GM21360 (cell line): ENCODE data around the gene CAGE1.
A peak's percentile ranks its signal among the peaks of the same experiment; 100 is the strongest.

Experiments
- ATAC-seq: cut with Tn5 transposase; IDR thresholded peaks from one replicate; pipeline ENCODE4 v1.9.1; 2021; ENCODE audit warnings: mild to moderate bottlenecking, moderate library complexity; ENCODE audit not compliant: unreplicated experiment

Gene CAGE1

DNA sequence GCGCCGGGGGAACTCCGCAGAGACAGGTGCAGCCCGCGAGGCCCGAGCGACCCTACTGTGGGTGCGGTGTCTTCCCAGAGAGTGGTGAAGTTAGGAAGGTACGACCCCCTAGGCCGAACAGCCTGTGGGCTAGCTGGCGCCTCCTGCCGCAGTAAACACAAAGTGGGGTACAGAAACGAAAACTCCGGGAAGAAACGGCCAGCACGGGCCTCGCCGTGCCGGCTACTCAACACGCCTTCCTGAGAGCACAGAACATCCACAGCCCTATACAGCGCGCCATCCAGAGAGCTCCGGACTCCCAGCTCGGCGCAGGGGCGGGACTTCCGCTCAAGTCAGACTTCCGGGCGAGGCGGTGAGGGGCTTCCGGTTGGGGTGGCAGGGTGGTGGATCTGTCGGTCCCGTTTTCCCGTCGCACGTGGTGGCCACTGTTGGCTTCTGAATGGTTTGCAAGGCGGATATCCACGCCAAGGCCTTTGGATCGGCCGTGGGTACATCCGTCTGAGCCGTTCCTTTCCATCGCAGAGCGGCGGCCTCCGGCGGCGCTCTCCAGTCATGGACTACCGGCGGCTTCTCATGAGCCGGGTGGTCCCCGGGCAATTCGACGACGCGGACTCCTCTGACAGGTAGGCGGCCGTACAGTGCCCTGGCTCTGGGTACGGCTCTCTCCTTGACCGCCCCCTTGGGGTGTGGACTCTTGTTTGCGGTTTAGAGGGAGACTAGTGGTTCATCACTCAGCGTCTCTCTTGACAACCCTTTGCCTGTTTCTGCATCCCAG is at the start of gene CAGE1, which contains the start of gene RIOK1:
CAGE1 (minus strand) TSS at position 292 of the 775 bp plus-strand sequence. CDS start 2,569 bp downstream, outside the sequence.
RIOK1 (plus strand) TSS at position 358 of the 775 bp plus-strand sequence; CDS start at position 553, 195 bp downstream.
- ATAC-seq, result peak; percentile 96

DNA sequence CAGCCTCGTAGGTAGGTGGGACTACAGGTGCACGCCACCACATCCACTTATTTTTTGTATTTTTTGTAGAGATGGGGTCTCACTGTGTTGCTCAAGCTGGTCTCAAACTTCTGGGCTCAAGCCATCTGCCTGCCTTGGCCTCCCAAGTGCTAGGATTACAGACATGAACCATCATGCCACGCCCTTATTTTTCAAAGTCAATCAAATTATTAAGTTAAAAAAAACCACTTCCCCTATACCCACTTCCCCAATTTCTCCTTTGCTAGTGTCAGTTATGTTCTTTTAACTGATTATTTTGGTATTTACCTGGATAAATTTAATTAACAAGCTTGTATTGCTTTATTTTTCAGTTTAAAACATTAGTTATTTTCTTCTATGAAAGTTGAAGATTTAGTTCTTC is 49.7 kb upstream of the CAGE1 start:
- ATAC-seq, result no peak

DNA sequence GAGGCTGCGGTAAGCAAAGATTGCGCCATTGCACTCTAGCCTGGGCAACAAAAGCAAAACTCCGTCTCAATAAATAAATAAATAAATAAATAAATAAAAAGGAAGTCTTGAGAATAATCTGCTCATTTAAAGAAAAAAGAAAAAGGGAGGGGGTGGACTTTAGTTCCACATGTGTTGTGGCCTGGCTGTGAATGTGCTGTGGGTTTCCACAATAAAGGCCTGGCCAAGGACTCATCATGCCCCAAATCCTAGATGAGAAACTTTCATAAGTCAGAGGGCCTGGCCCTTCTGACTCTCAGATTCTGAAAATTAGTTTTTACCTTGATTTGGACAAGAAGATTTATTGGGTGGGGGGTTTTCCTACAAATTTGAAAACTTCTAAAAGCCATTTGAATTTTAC is 48.5 kb upstream of the CAGE1 start:
- no peak for ATAC-seq

DNA sequence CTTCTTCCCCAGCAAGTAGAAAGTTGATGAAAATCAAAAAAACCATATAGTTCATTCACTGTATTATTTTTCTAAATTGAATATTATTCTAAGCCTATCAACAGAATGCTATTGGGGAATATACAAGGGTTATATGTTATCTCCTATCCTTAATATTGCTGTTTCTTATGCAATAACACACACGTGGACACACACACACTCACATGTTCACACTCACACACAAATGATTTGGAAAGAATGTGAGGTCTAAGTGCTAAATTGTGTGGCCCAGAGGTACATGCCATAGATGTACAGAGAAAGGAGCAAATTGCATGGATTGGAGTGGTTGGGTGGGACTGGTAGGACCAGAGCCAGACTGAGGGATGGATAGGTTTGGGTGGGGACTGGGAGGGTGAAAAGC is 45.1 kb upstream of the CAGE1 start:
- ATAC-seq, result no peak

DNA sequence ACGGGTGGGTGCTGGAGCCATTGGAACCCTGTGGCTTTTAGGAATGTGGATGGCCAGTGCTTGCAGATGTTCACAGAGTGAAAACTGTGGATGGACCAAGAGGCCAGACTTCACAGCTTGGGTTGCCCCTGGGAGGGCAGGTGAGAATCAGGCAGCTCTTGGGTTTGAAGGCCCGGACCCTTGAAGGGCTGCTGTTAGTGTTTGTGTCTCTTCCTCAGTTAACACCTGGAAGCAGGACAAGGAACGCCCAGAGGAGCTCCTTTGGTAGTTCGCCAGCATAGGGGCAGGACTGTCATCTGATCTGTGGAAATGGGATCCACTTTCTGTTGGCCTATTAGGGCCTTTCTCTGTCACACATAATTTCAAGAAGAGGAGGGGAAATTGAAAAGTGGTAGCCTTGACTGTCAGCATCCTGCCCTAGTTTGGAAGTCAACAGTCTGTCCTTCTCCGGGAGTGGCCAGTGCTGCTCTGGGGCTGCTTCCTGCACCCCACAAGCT is 43.6 kb upstream of the CAGE1 start:
- no peak for ATAC-seq

DNA sequence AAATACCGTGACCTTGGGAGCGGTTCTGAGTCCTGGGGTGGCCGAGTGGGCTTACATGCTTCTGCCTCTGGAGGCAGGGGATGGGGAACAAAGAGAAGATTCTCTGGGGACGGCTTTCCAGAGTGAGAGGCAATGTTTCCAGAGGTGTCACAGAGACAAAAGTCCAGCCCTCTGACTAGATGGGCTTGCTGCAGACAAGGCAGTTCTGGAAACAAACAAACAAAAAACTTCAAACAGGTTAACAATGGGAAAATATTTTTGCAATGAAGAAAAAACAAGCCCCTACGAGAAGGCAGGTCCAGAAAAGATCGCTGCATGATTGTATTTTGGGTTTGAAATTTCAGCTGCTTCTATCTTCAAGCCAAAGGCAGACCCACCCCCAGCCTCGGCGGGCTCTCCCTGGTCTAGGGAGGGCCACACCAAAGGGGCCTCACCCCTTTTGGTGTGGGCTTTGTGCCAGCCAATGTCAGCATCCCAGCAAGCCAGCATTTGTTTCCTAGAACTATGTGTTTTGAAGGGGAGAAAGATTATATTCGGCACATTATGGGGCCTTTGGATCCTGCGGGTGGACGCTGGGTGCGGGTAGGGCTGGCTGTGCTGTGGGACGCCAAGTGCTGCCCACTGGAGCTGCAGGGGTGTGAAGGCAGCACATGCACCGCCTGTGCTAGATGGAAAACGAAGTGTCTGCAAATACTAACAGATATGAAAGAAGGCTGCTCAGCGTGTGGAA is 43.0 kb upstream of the CAGE1 start:
- no peak for ATAC-seq

DNA sequence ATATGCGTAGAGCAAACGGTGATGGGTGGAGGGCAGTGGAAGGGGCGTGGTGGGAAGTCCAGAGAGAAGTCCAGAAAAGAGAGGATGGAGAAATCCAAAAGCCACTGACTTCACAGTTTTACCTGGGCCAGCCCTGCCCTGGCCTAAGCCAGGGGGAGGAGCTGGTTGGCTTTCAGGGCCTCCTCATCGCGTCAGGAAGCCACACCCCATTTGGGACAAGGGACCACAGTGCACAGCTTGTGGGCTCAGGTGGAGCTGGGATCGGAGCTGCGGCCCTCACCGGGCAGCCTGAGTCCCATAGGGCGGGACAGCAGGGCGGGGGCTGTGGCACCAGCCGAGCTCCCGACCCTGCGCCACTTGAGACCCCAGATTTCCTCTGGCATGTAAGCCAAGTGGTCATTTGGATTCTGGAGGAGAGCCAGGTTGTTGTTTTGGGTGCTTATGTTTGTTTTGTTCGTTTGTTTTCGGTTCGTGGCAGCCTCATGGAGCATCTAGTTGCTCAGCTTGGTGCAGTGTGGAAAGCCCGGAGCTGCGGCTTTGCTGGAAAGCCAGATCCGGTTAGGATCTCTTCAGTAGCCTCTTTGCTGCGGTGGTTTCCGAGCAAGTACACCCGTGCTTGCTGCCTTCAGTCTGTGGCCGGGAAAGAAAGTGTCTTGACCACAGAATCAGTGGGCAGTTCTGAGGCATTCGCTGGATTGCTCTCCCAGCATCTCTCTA is 42.3 kb upstream of the CAGE1 start:
- ATAC-seq, result no peak

DNA sequence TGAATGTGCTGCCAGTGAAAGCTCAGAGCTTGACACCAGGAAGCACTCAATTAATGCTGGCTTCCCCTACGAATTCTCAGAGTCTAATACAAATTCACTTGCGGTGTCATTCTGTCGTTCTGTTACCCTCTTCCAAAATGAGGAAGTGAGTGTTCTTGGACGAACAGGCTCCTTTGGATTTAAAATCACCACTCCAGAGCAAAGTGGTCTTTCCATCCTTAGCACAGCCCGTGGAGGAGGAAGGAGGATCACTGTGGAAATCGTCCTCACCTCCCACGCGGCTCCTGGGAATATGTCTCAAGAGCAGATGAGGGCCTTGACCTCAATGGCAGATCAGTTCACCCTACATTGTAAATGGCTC is 41.8 kb upstream of the CAGE1 start:
- no peak for ATAC-seq

DNA sequence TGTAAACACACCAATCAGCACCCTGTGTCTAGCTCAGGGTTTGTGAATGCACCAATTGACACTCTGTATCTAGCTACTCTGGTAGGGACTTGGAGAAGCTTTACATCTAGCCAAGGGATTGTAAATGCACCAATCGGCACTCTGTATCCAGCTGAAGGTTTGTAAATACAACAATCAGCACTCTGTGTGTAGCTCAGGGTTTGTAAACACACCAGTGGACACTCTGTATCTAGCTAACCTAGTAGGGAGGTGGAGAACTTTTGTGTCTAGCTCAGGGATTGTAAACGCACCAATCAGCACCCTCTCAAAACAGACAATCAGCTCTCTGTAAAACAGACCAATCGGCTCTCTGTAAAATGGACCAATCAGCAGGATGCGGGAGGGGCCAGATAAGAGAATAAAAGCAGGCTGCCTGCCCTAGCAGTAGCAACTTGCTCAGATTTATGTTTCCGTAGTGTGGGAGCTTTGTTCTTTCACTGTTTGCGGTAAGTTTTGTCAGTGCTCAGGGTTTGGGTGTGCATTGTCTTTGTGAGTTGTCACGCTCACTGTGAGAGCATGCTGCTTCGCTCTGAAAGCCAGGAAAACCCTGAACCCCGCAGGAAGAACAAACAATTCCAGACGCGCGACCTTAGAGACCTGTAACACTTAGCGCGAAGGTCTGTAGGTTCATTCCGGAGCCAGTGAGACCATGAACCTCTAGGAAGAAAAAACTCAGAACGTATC is 37.1 kb upstream of the CAGE1 start:
- no peak for ATAC-seq

DNA sequence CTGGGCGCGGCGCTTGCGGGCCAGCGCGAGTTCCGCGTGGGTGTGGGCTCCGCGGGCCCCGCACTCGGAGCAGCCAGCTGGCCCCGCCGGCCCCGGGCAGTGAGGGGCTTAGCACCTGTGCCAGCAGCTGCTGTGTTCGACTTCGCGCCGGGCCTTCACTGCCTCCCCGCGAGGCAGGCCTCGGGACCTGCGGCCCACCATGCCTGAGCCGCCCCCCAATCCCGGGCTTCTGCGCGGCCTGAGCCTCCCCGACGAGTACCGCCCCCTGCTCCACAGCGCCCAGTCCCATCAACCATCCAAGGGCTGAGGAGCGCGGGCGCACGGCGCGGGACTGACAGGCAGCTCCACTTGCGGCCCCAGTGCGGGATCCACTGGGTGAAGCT is 36.3 kb upstream of the CAGE1 start:
- no peak for ATAC-seq

DNA sequence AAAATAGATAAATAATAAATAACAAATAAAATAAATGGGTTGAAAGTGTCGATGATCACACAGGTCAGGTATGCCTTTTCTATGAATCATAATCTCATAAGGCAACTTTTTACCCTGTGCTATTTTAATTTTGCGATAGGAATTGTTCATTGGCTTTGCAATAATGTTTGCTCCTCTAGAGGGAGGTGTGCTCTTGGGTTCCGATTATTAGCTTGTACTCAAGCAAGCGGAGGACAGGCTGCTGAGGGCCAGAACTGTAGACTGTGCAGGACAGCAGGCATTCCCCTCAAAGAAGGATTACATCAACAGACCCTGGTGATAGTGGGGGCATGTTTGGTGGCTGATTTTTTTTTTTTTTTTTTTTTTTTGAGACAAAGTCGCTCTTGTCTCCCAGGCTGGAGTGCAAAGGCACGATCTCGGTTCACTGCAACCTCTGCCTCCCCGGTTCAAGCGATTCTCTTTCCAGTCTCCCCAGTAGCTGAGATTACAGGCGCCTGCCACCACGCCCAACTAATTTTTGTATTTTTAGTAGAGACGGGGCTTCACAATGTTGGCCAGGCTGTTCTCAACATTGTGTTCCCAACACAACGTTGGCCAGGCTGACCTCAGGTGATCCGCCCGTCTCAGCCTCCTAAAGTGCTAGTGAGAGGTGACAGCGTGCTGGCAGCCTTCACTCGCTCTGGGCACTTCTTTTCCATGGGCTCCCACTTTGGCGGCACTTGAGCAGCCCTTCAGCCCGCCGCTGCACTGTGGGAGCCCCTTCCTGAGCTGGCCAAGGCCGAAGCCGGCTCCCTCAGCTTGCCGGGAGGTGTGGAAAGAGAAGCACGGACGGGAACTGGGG is 35.6 kb upstream of the CAGE1 start:
- no peak for ATAC-seq

DNA sequence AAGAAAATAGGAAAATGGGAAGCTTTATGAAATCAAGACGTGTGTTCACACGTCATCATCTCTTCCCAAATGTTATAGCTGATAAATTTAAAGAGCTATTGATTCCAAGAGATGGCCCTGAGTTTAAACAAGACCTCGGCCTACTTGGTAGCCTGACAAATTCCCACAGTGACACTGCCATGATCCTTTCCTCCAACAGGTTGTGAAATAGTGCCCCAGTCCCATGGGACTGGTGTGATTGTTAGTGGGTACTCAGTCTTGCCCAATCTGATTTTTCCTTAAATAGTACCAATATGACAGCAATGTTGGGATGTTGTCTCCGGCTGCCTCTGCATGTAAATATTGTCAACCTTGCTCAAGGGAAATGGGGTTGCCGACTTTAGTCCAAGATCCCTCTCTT is 34.5 kb upstream of the CAGE1 start:
- no peak for ATAC-seq

DNA sequence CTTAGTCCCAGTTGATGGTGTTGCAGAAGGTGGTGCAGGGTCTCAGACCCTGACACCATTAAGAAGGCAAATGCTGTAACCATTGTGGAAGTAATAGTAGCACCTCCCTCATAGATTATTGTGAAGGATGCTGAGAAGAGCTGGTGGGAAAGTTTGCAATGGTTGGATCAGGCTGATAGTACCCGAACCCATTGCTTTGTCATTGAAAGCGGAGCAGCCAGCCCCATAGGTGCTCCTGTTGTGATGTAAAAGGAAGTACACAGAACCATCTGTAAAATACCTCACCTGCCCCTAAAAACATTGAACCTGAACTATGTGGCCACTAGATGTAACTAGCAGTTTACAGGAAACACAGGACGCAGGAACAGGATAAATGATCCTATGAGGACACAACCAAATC is 31.5 kb upstream of the CAGE1 start:
- ATAC-seq, result no peak

DNA sequence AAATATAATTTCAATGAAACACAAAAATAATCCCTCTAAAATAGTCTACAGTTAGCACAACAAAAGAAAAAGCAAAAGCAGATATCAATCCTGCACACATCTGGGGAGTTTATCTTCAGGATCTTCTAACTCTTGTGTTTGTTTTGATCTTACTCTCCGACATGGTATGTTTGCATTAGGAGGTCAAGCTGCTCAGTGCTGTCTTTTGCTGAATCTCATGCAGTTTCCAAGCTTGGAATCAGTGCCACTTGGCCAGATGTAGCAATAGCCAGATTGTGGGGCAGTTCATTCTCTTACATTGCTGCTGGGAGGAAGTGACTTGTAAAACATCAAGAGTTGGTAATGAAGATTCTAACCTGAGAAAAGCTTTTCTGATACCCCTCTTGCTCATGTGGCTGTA is 29.5 kb upstream of the CAGE1 start:
- ATAC-seq, result no peak

DNA sequence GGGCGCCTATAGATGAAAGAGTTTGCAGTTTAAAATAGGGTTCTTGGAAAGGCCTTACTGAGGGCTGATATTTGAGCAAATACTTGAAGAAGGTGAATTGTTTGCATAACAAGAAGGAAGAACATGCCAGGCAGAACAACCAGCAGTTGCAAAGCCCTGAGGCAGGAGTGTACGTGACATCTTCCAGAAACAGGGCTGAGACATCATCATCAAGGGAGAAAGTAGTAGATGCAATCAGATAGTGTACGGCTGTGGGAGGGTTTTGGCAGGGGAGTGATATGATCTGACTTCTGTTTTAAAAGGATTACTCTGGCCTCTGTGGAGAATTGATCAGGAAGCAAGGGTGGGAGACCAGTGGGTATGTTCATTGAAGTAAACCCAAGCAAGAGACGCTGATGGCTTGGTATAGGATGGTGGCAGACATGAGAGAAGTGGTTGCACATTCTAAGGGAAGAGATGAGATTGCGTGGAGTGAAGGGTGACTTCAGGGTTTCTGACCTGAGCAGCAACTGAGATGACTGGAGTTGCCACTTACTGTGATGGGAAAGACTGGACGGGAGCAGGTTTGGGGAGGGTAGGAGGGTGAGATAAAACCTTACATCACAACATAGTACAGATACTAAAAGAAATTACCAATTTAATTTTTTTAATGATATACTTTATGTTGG is 28.8 kb upstream of the CAGE1 start:
- ATAC-seq, result no peak

DNA sequence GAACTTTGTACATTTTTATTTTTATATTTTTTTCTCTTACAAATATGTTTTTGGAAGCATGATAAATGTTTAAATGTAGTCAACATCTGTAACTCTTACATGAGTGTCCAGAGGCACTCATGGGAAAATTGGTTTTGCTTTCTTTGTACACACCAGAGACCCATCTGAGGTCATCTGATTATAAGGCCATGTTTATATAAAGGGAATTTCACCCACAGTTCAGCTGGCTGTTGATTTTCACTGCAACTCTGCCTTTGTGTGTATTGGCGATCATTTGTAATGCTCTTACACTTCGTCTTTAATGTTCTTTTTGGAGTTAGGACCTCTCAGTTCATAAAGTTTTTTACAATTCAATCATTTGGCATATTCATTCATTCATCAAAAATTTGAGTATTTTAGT is 28.1 kb upstream of the CAGE1 start:
- no peak for ATAC-seq

DNA sequence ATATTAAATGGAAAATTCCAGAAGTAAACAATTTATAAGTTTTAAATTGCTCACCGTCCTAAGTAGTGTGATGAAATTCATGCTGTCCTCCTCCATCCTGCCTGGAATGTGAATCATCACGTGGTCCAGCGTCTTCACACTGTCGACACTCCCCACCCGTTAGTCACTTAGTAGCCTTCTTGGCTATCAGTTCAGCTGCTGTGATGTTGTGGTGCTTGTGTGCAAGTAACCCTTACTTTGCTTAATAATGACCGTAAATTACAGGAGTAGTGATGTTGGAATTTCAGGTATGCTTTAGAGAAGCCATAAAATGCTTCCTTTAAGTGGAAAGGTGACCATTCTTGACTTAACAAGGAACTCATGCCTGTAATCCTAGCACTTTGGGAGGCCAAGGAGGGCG is 25.3 kb upstream of the CAGE1 start:
- ATAC-seq, result no peak

DNA sequence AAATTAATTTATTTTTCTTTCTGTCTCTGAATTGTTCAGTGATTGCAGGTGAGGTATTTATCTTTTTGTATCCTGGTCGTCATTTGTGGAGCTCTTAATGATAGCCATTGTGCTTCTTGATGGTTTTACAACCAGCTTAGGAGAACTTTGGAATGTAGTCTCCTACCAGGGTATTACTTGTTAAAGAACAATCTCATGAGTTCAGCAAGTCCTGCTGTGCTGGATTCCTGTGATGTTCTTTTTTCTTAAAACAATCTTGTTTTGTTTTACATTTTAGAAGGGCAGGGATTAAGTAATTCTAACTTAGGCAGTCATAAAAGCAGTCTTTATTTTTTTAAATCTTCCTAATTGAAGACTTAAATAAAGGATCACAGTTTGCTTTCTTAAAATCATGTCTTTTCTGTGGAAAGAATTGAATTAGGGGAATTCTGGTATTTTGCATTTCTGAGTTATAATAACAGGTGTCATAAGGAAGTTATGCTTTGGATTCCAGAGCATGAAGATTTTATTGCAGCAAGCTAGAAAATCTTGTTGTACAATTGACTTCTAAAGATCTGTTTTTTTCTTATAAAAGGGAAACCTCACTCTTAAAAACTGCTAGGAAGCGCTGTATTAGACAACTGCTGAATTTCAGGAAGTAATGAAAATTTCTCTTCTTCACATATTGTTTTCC is 23.7 kb upstream of the CAGE1 start:
- no peak for ATAC-seq

DNA sequence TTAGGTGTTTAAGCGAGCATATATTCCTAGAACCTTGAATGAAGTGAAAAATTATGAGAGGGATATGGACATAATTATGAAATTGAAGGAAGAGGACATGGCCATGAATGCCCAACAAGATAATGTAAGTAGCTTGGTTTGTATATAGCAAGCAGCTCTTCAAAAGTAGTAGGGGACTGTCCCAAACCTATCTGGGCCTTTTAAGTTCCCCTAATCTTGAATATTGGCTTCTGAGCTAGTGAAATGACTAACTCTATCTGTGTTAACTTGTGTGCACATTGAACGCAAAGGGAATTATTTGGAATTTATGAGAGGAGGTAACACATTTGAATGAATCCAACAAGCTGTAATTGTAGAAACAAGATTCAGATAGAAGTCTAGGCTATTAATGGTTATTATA is 21.8 kb upstream of the CAGE1 start:
- no peak for ATAC-seq
